Measurements from ENCODE around the gene IL16.

GRCh38 chr15:81182756-81183438 is 13.8 kb upstream of the IL16 start:
- TF ChIP-seq TAF1 (IDR thresholded peaks at IDR 0.05; ENCODE audit: borderline replicate concordance, low read depth, low read length), result no peak
- no peak for TF ChIP-seq POLR2AphosphoS5 (IDR thresholded peaks at IDR 0.05; ENCODE audit: low read depth, low read length)
